GM18858 (cell line): ENCODE measurements around the gene FBN1.

Experiments
- ATAC-seq: cut with Tn5 transposase; IDR thresholded peaks from one replicate; pipeline ENCODE4 v1.9.1; 2021; ENCODE audit not compliant: unreplicated experiment

The FBN1 gene

GRCh38 chr15:48409623-48410022 lies 235.9 kb downstream of the FBN1 start:
- no peak for ATAC-seq

- ATAC-seq: no peak
Measured at GRCh38 chr15:48408327-48408726, 237.2 kb downstream of the FBN1 start.

GRCh38 chr15:48407646-48408045 lies 237.9 kb downstream of the FBN1 start:
- ATAC-seq: no peak

GRCh38 chr15:48406911-48407310 lies 238.6 kb downstream of the FBN1 start:
- no peak for ATAC-seq

GRCh38 chr15:48406266-48406891 lies 239.1 kb downstream of the FBN1 start:
- ATAC-seq: no peak

GRCh38 chr15:48402427-48403177 lies 242.9 kb downstream of the FBN1 start:
- ATAC-seq: no peak

GRCh38 chr15:48400086-48400485 lies 245.4 kb downstream of the FBN1 start:
- ATAC-seq: no peak

GRCh38 chr15:48397841-48398240 lies 247.7 kb downstream of the FBN1 start:
- ATAC-seq: no peak

GRCh38 chr15:48396020-48396419 lies 249.5 kb downstream of the FBN1 start:
- ATAC-seq: no peak

- ATAC-seq: no peak
Measured at GRCh38 chr15:48395521-48396011, 249.9 kb downstream of the FBN1 start.

- ATAC-seq: no peak
Measured at GRCh38 chr15:48394970-48395369, 250.5 kb downstream of the FBN1 start.

GRCh38 chr15:48393645-48394506 lies 251.6 kb downstream of the FBN1 start:
- no peak for ATAC-seq

- ATAC-seq: no peak
Measured at GRCh38 chr15:48392356-48392755, 253.2 kb downstream of the FBN1 start.

- no peak for ATAC-seq
Measured at GRCh38 chr15:48391950-48392349, 253.6 kb downstream of the FBN1 start.

GRCh38 chr15:48389691-48390143 lies 255.8 kb downstream of the FBN1 start:
- no peak for ATAC-seq

- ATAC-seq: no peak
Measured at GRCh38 chr15:48388910-48389309, 256.6 kb downstream of the FBN1 start.

- no peak for ATAC-seq
Measured at GRCh38 chr15:48388016-48388851, 257.3 kb downstream of the FBN1 start.

- ATAC-seq: no peak
Measured at GRCh38 chr15:48385031-48385830, 260.3 kb downstream of the FBN1 start.

- no peak for ATAC-seq
Measured at GRCh38 chr15:48384616-48385015, 260.9 kb downstream of the FBN1 start.

GRCh38 chr15:48383031-48383430 lies 262.5 kb downstream of the FBN1 start:
- ATAC-seq: no peak
